IMR-90 (cell line): ENCODE data around the gene SLN.

Experiments used
- MAFK ChIP-seq: IDR thresholded peaks from 2 replicates; pipeline ENCODE4 v1.6.1; 2012; ENCODE audit warnings: low read depth, low read length, improper control_type of control experiment
- POLR2A ChIP-seq: IDR thresholded peaks from 2 replicates; pipeline ENCODE4 v1.6.1; 2012; ENCODE audit warnings: mild to moderate bottlenecking, low read depth, low read length
- RAD21 ChIP-seq: IDR thresholded peaks from 2 replicates; pipeline ENCODE4 v1.6.1; 2012; ENCODE audit warnings: low read length, improper control_type of control experiment
- TF ChIP-seq, protein P1 (sequence below): conservative IDR thresholded peaks from 2 replicates; pipeline ENCODE4 v1.5.1; 2012; ENCODE audit warnings: mild to moderate bottlenecking, low read depth, low read length, improper control_type of control experiment

DNA sequence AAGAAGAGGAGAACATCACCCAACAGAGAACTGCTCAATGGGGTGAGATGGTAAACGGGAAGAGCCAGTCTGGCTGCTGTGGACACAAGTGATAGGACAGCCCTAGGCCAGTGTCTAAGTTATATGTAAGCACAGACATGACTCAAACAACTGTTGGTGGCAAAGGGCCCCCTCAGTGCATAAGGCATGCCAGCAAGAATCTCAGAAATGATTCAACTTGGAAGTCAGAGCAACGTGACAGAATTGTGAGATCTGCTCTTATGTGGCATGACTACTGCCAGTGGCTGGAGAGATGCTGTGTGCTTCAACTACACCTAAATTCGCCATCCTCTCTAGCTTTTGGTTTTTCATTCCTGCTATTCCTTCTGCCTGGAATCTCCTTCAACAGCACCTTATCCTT is 7.4 kb downstream of the SLN start:
- TF ChIP-seq POLR2A, result no peak
- TF ChIP-seq, protein P1, sequence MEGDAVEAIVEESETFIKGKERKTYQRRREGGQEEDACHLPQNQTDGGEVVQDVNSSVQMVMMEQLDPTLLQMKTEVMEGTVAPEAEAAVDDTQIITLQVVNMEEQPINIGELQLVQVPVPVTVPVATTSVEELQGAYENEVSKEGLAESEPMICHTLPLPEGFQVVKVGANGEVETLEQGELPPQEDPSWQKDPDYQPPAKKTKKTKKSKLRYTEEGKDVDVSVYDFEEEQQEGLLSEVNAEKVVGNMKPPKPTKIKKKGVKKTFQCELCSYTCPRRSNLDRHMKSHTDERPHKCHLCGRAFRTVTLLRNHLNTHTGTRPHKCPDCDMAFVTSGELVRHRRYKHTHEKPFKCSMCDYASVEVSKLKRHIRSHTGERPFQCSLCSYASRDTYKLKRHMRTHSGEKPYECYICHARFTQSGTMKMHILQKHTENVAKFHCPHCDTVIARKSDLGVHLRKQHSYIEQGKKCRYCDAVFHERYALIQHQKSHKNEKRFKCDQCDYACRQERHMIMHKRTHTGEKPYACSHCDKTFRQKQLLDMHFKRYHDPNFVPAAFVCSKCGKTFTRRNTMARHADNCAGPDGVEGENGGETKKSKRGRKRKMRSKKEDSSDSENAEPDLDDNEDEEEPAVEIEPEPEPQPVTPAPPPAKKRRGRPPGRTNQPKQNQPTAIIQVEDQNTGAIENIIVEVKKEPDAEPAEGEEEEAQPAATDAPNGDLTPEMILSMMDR, result no peak
- no peak for TF ChIP-seq RAD21
- TF ChIP-seq MAFK, result no peak
